Measurements from ENCODE around the gene IRAK1. TPM values are rescaled to one million over a fixed set of nuclear protein-coding genes. Genes with fewer than 3 reads are reported as not detected.

IRAK1 gene
- total RNA-seq, 4 donors from 2014 or later, result 64.1 to 155 (median 107) TPM

GRCh38 chrX:154012336-154012991, 7.2 kb downstream of the IRAK1 start:
- H3K9me3 ChIP-seq, result no peaks in the 10 kb centered on the region
- H3K4me3 ChIP-seq, result no peak overlapping the region
- WGBS, 2 donors (ENCODE audit: low coverage in 1 of 2), result 86% methylated on average over 17 of the region's 17 CpGs; no CpG with 5 or more reads in 1 of the 2 donors
- in situ Hi-C loops (cut with MboI; ENCODE audit: low pct_ligation_motif_present in 1 of 4, low pct_unique_long_range_greater_than_20kb in 1 of 4, low sequenced_read_pairs in 3 of 4) (no loop called here), intact Hi-C loops (cut with DNase I; ENCODE audit: low total_unique reads) (loop anchor here (5.0 kb wide), 1 partner anchor 40 kb away; no protein-coding TSS in a partner anchor)
- peak overlapping the region in 1 of 4 donors; percentile 45 for H3K27ac ChIP-seq
- TF ChIP-seq, protein P1, sequence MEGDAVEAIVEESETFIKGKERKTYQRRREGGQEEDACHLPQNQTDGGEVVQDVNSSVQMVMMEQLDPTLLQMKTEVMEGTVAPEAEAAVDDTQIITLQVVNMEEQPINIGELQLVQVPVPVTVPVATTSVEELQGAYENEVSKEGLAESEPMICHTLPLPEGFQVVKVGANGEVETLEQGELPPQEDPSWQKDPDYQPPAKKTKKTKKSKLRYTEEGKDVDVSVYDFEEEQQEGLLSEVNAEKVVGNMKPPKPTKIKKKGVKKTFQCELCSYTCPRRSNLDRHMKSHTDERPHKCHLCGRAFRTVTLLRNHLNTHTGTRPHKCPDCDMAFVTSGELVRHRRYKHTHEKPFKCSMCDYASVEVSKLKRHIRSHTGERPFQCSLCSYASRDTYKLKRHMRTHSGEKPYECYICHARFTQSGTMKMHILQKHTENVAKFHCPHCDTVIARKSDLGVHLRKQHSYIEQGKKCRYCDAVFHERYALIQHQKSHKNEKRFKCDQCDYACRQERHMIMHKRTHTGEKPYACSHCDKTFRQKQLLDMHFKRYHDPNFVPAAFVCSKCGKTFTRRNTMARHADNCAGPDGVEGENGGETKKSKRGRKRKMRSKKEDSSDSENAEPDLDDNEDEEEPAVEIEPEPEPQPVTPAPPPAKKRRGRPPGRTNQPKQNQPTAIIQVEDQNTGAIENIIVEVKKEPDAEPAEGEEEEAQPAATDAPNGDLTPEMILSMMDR (IDR thresholded peaks at IDR 0.05), result no peak
- no peak for TF ChIP-seq POLR2A (IDR thresholded peaks at IDR 0.05)
- TF ChIP-seq POLR2AphosphoS5 (IDR thresholded peaks at IDR 0.05), result no peak
- peaks cover 0 to 4% (median 2%) of the 10 kb centered on the region in 4 donors for H3K4me1 ChIP-seq
- H3K27me3 ChIP-seq, result no peaks in the 10 kb centered on the region
- DNase-seq, result no peak
- no peaks in the 10 kb centered on the region for H3K36me3 ChIP-seq

GRCh38 chrX:154011376-154012335, 8.0 kb downstream of the IRAK1 start:
- intact Hi-C loops (cut with DNase I; ENCODE audit: low total_unique reads) (loop anchor here (5.0 kb wide), 1 partner anchor 41 kb away; no protein-coding TSS in a partner anchor), in situ Hi-C loops (cut with MboI; ENCODE audit: low pct_ligation_motif_present in 1 of 4, low pct_unique_long_range_greater_than_20kb in 1 of 4, low sequenced_read_pairs in 3 of 4) (no loop called here)
- H3K27ac ChIP-seq, result no peak overlapping the region
- TF ChIP-seq POLR2AphosphoS5 (IDR thresholded peaks at IDR 0.05), result no peak
- TF ChIP-seq, protein P1 (IDR thresholded peaks at IDR 0.05), result no peak
- TF ChIP-seq POLR2A (IDR thresholded peaks at IDR 0.05), result no peak
- TF ChIP-seq EP300 (IDR thresholded peaks at IDR 0.05; ENCODE audit: low read depth), result no peak
- peaks cover 0 to 4% (median 2%) of the 10 kb centered on the region in 4 donors for H3K4me1 ChIP-seq
- H3K4me3 ChIP-seq, result no peak overlapping the region
- H3K9me3 ChIP-seq, result no peaks in the 10 kb centered on the region
- no peaks in the 10 kb centered on the region for H3K36me3 ChIP-seq
- no peaks in the 10 kb centered on the region for H3K27me3 ChIP-seq
- WGBS, 2 donors (ENCODE audit: low coverage in 1 of 2), result 81% methylated on average over 15 of the region's 18 CpGs; no CpG with 5 or more reads in 1 of the 2 donors
- DNase-seq, result no peak

- H3K4me1 ChIP-seq, result peaks cover 0 to 4% (median 2%) of the 10 kb centered on the region in 4 donors
- H3K4me3 ChIP-seq, result no peak overlapping the region
- TF ChIP-seq POLR2A (IDR thresholded peaks at IDR 0.05), result no peak
- TF ChIP-seq, protein P1 (IDR thresholded peaks at IDR 0.05), result no peak
- H3K36me3 ChIP-seq, result no peaks in the 10 kb centered on the region
- in situ Hi-C loops (cut with MboI; ENCODE audit: low pct_ligation_motif_present in 1 of 4, low pct_unique_long_range_greater_than_20kb in 1 of 4, low sequenced_read_pairs in 3 of 4) (no loop called here), intact Hi-C loops (cut with DNase I; ENCODE audit: low total_unique reads) (loop anchor here (5.0 kb wide), 1 partner anchor 42 kb away; no protein-coding TSS in a partner anchor)
- 83% methylated on average over 17 of the region's 18 CpGs; no CpG with 5 or more reads in 1 of the 2 donors for WGBS, 2 donors (ENCODE audit: low coverage in 1 of 2)
- H3K27ac ChIP-seq, result no peak overlapping the region
- no peaks in the 10 kb centered on the region for H3K27me3 ChIP-seq
- no peaks in the 10 kb centered on the region for H3K9me3 ChIP-seq
- no peak for DNase-seq
Observed at GRCh38 chrX:154010330-154011087, 9.2 kb downstream of the IRAK1 start.
